ENCODE results near the gene PRKCH.

DNA sequence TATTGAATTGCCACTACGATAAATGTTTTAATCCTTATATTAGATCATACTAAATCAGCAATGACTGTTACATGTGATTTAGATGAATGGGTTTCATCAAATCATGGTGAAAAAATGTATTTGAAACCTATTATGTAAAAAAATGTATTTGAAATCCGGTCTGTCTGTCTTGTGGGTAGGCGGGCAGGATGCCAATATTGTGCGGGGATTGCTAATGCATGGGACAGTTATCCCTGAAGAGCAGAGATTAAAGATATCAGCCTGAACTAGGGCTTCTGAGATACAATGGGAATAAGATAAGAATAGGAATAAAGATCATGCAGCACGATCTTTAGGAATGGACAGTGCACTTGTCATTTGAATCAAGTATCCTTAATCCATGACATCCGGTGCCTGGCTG lies 134.0 kb downstream of the PRKCH start:
- no peak for TF ChIP-seq POLR2A (IDR thresholded peaks at IDR 0.05)
- TF ChIP-seq, protein P1, sequence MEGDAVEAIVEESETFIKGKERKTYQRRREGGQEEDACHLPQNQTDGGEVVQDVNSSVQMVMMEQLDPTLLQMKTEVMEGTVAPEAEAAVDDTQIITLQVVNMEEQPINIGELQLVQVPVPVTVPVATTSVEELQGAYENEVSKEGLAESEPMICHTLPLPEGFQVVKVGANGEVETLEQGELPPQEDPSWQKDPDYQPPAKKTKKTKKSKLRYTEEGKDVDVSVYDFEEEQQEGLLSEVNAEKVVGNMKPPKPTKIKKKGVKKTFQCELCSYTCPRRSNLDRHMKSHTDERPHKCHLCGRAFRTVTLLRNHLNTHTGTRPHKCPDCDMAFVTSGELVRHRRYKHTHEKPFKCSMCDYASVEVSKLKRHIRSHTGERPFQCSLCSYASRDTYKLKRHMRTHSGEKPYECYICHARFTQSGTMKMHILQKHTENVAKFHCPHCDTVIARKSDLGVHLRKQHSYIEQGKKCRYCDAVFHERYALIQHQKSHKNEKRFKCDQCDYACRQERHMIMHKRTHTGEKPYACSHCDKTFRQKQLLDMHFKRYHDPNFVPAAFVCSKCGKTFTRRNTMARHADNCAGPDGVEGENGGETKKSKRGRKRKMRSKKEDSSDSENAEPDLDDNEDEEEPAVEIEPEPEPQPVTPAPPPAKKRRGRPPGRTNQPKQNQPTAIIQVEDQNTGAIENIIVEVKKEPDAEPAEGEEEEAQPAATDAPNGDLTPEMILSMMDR (IDR thresholded peaks at IDR 0.05), result no peak

Data from esophagus squamous epithelium (tissue), 4 donors.